H9 (cell line): Measurements from ENCODE around the gene MMEL1. TPM values are rescaled to one million over a fixed set of nuclear protein-coding genes. Genes with fewer than 3 reads are reported as not detected.

Experiments
- DNase-seq: peaks from one replicate; pipeline ENCODE4 v3.0.0-alpha.2; 2017
- H2AFZ ChIP-seq: one replicate; pipeline ENCODE4 v1.6.1; 2013; ENCODE audit warnings: mild to moderate bottlenecking, low read length, control low read depth, moderate library complexity
- H2AK5ac ChIP-seq: 2 replicates; pipeline ENCODE4 v1.6.1; 2013; ENCODE audit warnings: low read length, control low read depth, mixed read lengths; ENCODE audit not compliant: insufficient read length
- H2BK120ac ChIP-seq: one replicate; pipeline ENCODE4 v1.6.1; 2013; ENCODE audit warnings: low read depth, mild to moderate bottlenecking, low read length, control low read depth, inconsistent platforms; ENCODE audit not compliant: poor library complexity, severe bottlenecking
- H2BK12ac ChIP-seq: 2 replicates; pipeline ENCODE4 v1.6.1; 2013; ENCODE audit warnings: low read length, control low read depth, mixed read lengths, low read depth; ENCODE audit not compliant: insufficient read length
- H2BK15ac ChIP-seq: 2 replicates; pipeline ENCODE4 v1.6.1; 2013; ENCODE audit warnings: low read depth, low read length, control low read depth
- H2BK20ac ChIP-seq: one replicate; pipeline ENCODE4 v1.6.1; 2013; ENCODE audit warnings: low read depth, mild to moderate bottlenecking, low read length, control low read depth, inconsistent platforms; ENCODE audit not compliant: poor library complexity, severe bottlenecking
- H2BK5ac ChIP-seq: 2 replicates; pipeline ENCODE4 v1.6.1; 2013; ENCODE audit warnings: low read length, control low read depth, mixed read lengths; ENCODE audit not compliant: insufficient read length
- H3K14ac ChIP-seq: 2 replicates; pipeline ENCODE4 v1.6.1; 2013; ENCODE audit warnings: low read length, control low read depth; ENCODE audit not compliant: insufficient read depth
- H3K18ac ChIP-seq: 2 replicates; pipeline ENCODE4 v1.6.1; 2013; ENCODE audit warnings: low read depth, mild to moderate bottlenecking, mixed read lengths, low read length, control low read depth; ENCODE audit not compliant: insufficient read length
- H3K23ac ChIP-seq: 2 replicates; pipeline ENCODE4 v1.6.1; 2013; ENCODE audit warnings: low read length, control low read depth, mixed read lengths, low read depth; ENCODE audit not compliant: insufficient read length
- H3K23me2 ChIP-seq: 2 replicates; pipeline ENCODE4 v1.6.1; 2013; ENCODE audit warnings: low read depth, mild to moderate bottlenecking, mixed read lengths, low read length, control low read depth; ENCODE audit not compliant: insufficient read length, poor library complexity, severe bottlenecking
- H3K27ac ChIP-seq: 2 replicates; pipeline ENCODE4 v1.5.1; 2013; ENCODE audit warnings: low read length, control low read depth, mixed read lengths, low read depth; ENCODE audit not compliant: insufficient read length
- H3K27me3 ChIP-seq: 2 replicates; pipeline ENCODE4 v1.6.1; 2013; ENCODE audit warnings: low read length, control low read depth, inconsistent platforms; ENCODE audit not compliant: insufficient read depth
- H3K4ac ChIP-seq: 2 replicates; pipeline ENCODE4 v1.6.1; 2013; ENCODE audit warnings: low read depth, mild to moderate bottlenecking, control low read depth, inconsistent platforms, low read length, moderate library complexity
- H3K4me1 ChIP-seq: 2 replicates; pipeline ENCODE4 v1.6.1; 2013; ENCODE audit warnings: low read length, control low read depth, inconsistent platforms; ENCODE audit not compliant: insufficient read depth
- H3K4me2 ChIP-seq: 2 replicates; pipeline ENCODE4 v1.6.1; 2013; ENCODE audit warnings: low read length, control low read depth, mixed read lengths; ENCODE audit not compliant: insufficient read length, insufficient read depth
- H3K56ac ChIP-seq: 2 replicates; pipeline ENCODE4 v1.6.1; 2013; ENCODE audit warnings: low read depth, mild to moderate bottlenecking, mixed read lengths, low read length, control low read depth; ENCODE audit not compliant: insufficient read length
- H3K79me1 ChIP-seq: 2 replicates; pipeline ENCODE4 v1.6.1; 2013; ENCODE audit warnings: low read depth, mild to moderate bottlenecking, moderate library complexity, low read length, control low read depth, inconsistent platforms; ENCODE audit not compliant: insufficient read depth, poor library complexity, severe bottlenecking
- H3K79me2 ChIP-seq: 2 replicates; pipeline ENCODE4 v1.6.1; 2013; ENCODE audit warnings: low read length, control low read depth, inconsistent platforms; ENCODE audit not compliant: insufficient read depth
- H3K9ac ChIP-seq: 2 replicates; pipeline ENCODE4 v1.6.1; 2013; ENCODE audit warnings: low read length, control low read depth, mixed read lengths; ENCODE audit not compliant: insufficient read length; ENCODE audit errors: extremely low read depth
- H3K9me3 ChIP-seq: one replicate; pipeline ENCODE4 v1.6.1; 2013; ENCODE audit warnings: low read depth, low read length, inconsistent platforms; ENCODE audit not compliant: control insufficient read depth
- H3T11ph ChIP-seq: one replicate; pipeline ENCODE4 v1.6.1; 2013; ENCODE audit warnings: mild to moderate bottlenecking, low read length, control low read depth, inconsistent platforms
- H4K20me1 ChIP-seq: one replicate; pipeline ENCODE4 v1.6.1; 2013; ENCODE audit not compliant: control insufficient read depth, insufficient read length, insufficient read depth
- H4K5ac ChIP-seq: 2 replicates; pipeline ENCODE4 v1.6.1; 2013; ENCODE audit warnings: low read depth, mild to moderate bottlenecking, mixed read lengths, low read length, control low read depth; ENCODE audit not compliant: insufficient read length
- H4K8ac ChIP-seq: replicated peaks from 2 replicates; pipeline ENCODE4 v1.6.1; 2013; ENCODE audit warnings: low read length, control low read depth, mixed read lengths, low read depth; ENCODE audit not compliant: insufficient read length
- H4K91ac ChIP-seq: 2 replicates; pipeline ENCODE4 v1.6.1; 2013; ENCODE audit warnings: low read depth, mild to moderate bottlenecking, moderate library complexity, mixed read lengths, low read length, control low read depth; ENCODE audit not compliant: insufficient read length
- H3K27ac Mint-ChIP-seq, 3 experiments: 2 replicates in 2 of 3; 3 replicates in 1 of 3; pipeline ENCODE4 v1.8.0; 2020 to 2021; ENCODE audit warnings: mixed read lengths in 3 of 3, mild to moderate bottlenecking in 1 of 3, moderate library complexity in 1 of 3
- H3K27me3 Mint-ChIP-seq: 2 replicates; pipeline ENCODE4 v1.8.0; 2021; ENCODE audit warnings: low read depth, mild to moderate bottlenecking, moderate library complexity, mixed read lengths
- H3K36me3 Mint-ChIP-seq, 3 experiments: 2 replicates in 2 of 3; 3 replicates in 1 of 3; pipeline ENCODE4 v1.8.0; 2020 to 2021; ENCODE audit warnings: low read depth in 3 of 3, mixed read lengths in 3 of 3; ENCODE audit not compliant: insufficient read depth in 1 of 3
- H3K4me1 Mint-ChIP-seq, 2 experiments: 2 replicates each; pipeline ENCODE4 v1.8.0; 2020; ENCODE audit warnings: mixed read lengths in 2 of 2
- H3K4me3 Mint-ChIP-seq, 2 experiments: 2 replicates in 1 of 2; 3 replicates in 1 of 2; pipeline ENCODE4 v1.8.0; 2020 to 2021; ENCODE audit warnings: mild to moderate bottlenecking in 2 of 2, mixed read lengths in 2 of 2, moderate library complexity in 1 of 2
- H3K9me3 Mint-ChIP-seq, 2 experiments: 2 replicates in 1 of 2; 3 replicates in 1 of 2; pipeline ENCODE4 v1.8.0; 2020; ENCODE audit warnings: mild to moderate bottlenecking in 2 of 2, mixed read lengths in 2 of 2, moderate library complexity in 1 of 2
- WGBS: extraction: QIAGEN DNeasy Blood & Tissue Kit; methylation state at CpG from one replicate; pipeline ENCODE4 v1.1.7; 2013; ENCODE audit warnings: missing lambda C conversion rate, low lambda C conversion rate, mixed read lengths; ENCODE audit not compliant: insufficient read length; ENCODE audit errors: extremely low coverage; 5-methylcytosine and 5-hydroxymethylcytosine counted together
- total RNA-seq: library from RNA; stranded (reverse); gene quantifications from 2 replicates; pipeline ENCODE4 v1.2.1, GENCODE V29; 2021
- TF ChIP-seq, protein P1 (sequence below): fragments of 200-600 bp; sonication (generic); conservative IDR thresholded peaks from 3 replicates; pipeline ENCODE4 v1.8.0; 2021; ENCODE audit warnings: antibody characterized with exemption, mild to moderate bottlenecking

MMEL1 gene
- total RNA-seq, 1 experiment from 2014 or later = 0.42 TPM

DNA sequence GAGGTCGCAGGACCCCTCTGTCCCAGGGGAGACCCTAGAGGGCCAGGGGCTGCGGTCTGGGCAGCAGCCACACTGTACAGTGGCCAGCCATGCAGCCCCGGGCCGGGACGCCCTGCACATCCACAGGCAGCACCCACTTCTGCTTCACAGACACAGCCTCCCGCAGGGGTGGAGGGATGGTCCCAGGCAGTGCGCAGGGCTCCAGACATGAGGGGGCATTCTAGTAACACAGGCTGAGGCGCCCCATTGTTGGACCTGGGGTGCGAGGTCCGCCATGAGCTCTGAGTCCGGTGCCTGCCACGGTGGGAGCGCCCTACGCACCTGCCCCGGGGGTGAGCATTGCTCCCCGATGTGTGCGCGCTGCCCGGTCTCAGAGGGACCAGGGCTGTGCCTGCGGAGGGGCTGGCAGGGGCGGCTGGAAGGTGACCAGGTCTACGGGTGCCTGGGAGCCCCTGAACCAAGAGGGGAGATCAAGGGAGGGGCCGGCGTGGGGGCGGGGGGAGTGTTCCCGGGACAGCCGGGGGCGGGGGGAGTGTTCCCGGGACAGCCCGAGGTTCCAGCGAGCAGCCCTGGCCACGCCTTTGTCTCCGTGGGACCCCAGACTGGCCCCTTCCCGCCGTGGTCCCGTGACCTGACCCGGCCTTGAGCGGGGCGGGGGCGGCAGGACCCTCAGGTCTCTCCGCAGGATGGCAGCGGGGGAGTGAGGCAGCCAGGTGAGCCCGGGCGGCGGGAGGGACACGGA lies 4.5 kb downstream of the MMEL1 start:
- Mint-ChIP-seq H3K27me3 (peaks cover 82% of the 10 kb centered on the region), H3K9me3 (peaks cover 10 to 13% of the 10 kb centered on the region in 2 experiments; a peak in 4 of 5 replicates), H3K4me1 (peaks cover 14 to 30% of the 10 kb centered on the region in 2 experiments), H3K4me3 (peak overlapping the region in 1 of 2 experiments; percentile 66; a peak in 2 of 5 replicates), H3K36me3 (peaks cover 0 to 10% (median 7%) of the 10 kb centered on the region in 3 experiments; a peak in 5 of 7 replicates), H3K27ac (no peak overlapping the region)
- no peaks in the 10 kb centered on the region for H3K79me1 ChIP-seq
- no peaks in the 10 kb centered on the region for H3K79me2 ChIP-seq
- no peak overlapping the region for H3K27ac ChIP-seq
- no peak overlapping the region for H2BK20ac ChIP-seq
- no peak overlapping the region for H3K9ac ChIP-seq
- no peaks in the 10 kb centered on the region for H3K9me3 ChIP-seq
- H3K4ac ChIP-seq = no peak overlapping the region
- DNase-seq = no peak
- no peaks in the 10 kb centered on the region for H3K4me1 ChIP-seq
- H4K91ac ChIP-seq = no peak overlapping the region
- H4K8ac ChIP-seq = no peak overlapping the region
- H2BK5ac ChIP-seq = no peak overlapping the region
- H2BK15ac ChIP-seq = no peak overlapping the region
- H2BK120ac ChIP-seq = no peak overlapping the region
- no CpG with 5 or more reads among the region's 46 CpGs for WGBS
- no peak overlapping the region for H2AFZ ChIP-seq
- H3K56ac ChIP-seq = no peak overlapping the region
- H3K27me3 ChIP-seq = peaks cover 22% of the 10 kb centered on the region; the same call in 1 of the 2 replicates
- no peak overlapping the region for H3T11ph ChIP-seq
- H3K23ac ChIP-seq = no peak overlapping the region
- H2AK5ac ChIP-seq = no peak overlapping the region
- no peak overlapping the region for H2BK12ac ChIP-seq
- H3K18ac ChIP-seq = no peak overlapping the region
- no peak overlapping the region for H4K5ac ChIP-seq
- H3K23me2 ChIP-seq = peaks cover 3% of the 10 kb centered on the region
- H3K4me2 ChIP-seq = peak overlapping the region; percentile 18
- H4K20me1 ChIP-seq = peaks cover 2% of the 10 kb centered on the region
- TF ChIP-seq, protein P1, sequence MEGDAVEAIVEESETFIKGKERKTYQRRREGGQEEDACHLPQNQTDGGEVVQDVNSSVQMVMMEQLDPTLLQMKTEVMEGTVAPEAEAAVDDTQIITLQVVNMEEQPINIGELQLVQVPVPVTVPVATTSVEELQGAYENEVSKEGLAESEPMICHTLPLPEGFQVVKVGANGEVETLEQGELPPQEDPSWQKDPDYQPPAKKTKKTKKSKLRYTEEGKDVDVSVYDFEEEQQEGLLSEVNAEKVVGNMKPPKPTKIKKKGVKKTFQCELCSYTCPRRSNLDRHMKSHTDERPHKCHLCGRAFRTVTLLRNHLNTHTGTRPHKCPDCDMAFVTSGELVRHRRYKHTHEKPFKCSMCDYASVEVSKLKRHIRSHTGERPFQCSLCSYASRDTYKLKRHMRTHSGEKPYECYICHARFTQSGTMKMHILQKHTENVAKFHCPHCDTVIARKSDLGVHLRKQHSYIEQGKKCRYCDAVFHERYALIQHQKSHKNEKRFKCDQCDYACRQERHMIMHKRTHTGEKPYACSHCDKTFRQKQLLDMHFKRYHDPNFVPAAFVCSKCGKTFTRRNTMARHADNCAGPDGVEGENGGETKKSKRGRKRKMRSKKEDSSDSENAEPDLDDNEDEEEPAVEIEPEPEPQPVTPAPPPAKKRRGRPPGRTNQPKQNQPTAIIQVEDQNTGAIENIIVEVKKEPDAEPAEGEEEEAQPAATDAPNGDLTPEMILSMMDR = no peak
- H3K14ac ChIP-seq = no peak overlapping the region
